GM12878 (cell line): ENCODE data around the gene CD79A. TPM values are rescaled to one million over a fixed set of nuclear protein-coding genes. Genes with fewer than 3 reads are reported as not detected.

Experiments
- ATF2 ChIP-seq: IDR thresholded peaks from 2 replicates; pipeline ENCODE4 v1.6.1; 2012; ENCODE audit warnings: low read length, inconsistent platforms
- BCLAF1 ChIP-seq: fragments of 450-650 bp; IDR thresholded peaks from 2 replicates; pipeline ENCODE4 v1.6.1; 2017; ENCODE audit warnings: antibody characterized with exemption, mild to moderate bottlenecking, moderate library complexity
- CEBPB ChIP-seq, 2 experiments: fragments of 150-350 bp in 1 of 2; IDR thresholded peaks; 2 replicates each; pipeline ENCODE4 v1.6.1; 2012 to 2014; ENCODE audit warnings: low read depth in 2 of 2, low read length in 2 of 2, borderline replicate concordance in 1 of 2, inconsistent platforms in 1 of 2
- DPF2 ChIP-seq: fragments of 450-650 bp; IDR thresholded peaks from 2 replicates; pipeline ENCODE4 v1.6.1; 2017; ENCODE audit warnings: mild to moderate bottlenecking
- E2F8 ChIP-seq: fragments of 450-650 bp; IDR thresholded peaks from 2 replicates; pipeline ENCODE4 v1.6.1; 2018; ENCODE audit warnings: mild to moderate bottlenecking, low read depth, moderate library complexity; ENCODE audit not compliant: partially characterized antibody
- ESRRA ChIP-seq: IDR thresholded peaks from 2 replicates; pipeline ENCODE4 v1.6.1; 2012; ENCODE audit warnings: mild to moderate bottlenecking, low read length, improper control_type of control experiment
- FOXM1 ChIP-seq: IDR thresholded peaks from 2 replicates; pipeline ENCODE4 v1.6.1; 2012; ENCODE audit warnings: low read depth, mild to moderate bottlenecking, inconsistent platforms, low read length, moderate library complexity
- HDGF ChIP-seq: fragments of 450-650 bp; IDR thresholded peaks from 2 replicates; pipeline ENCODE4 v1.6.1; 2016; ENCODE audit warnings: antibody characterized with exemption
- MAX ChIP-seq: IDR thresholded peaks from 2 replicates; pipeline ENCODE4 v1.6.1; 2012; ENCODE audit warnings: low read depth, low read length, improper control_type of control experiment
- NFXL1 ChIP-seq: fragments of 450-650 bp; IDR thresholded peaks from 2 replicates; pipeline ENCODE4 v1.6.1; 2017; ENCODE audit warnings: antibody characterized with exemption, mild to moderate bottlenecking, borderline replicate concordance
- PAX8 ChIP-seq: fragments of 450-650 bp; IDR thresholded peaks from 2 replicates; pipeline ENCODE4 v1.6.1; 2017; ENCODE audit warnings: mild to moderate bottlenecking, moderate library complexity
- PKNOX1 ChIP-seq: fragments of 450-650 bp; IDR thresholded peaks from 2 replicates; pipeline ENCODE4 v1.6.1; 2016; ENCODE audit warnings: mild to moderate bottlenecking
- SIN3A ChIP-seq: IDR thresholded peaks from 2 replicates; pipeline ENCODE4 v1.6.1; 2012; ENCODE audit warnings: low read depth, low read length, improper control_type of control experiment
- SREBF2 ChIP-seq: IDR thresholded peaks from 2 replicates; pipeline ENCODE4 v1.6.1; 2012; ENCODE audit warnings: mild to moderate bottlenecking, low read length
- TBL1XR1 ChIP-seq: IDR thresholded peaks from 2 replicates; pipeline ENCODE4 v1.6.1; 2012; ENCODE audit warnings: low read depth, low read length, improper control_type of control experiment
- YBX1 ChIP-seq: fragments of 450-650 bp; IDR thresholded peaks from 2 replicates; pipeline ENCODE4 v1.6.1; 2016; ENCODE audit warnings: antibody characterized with exemption
- ZNF687 ChIP-seq: fragments of 450-650 bp; IDR thresholded peaks from 2 replicates; pipeline ENCODE4 v1.6.1; 2017; ENCODE audit warnings: mild to moderate bottlenecking, moderate library complexity
- ZSCAN29 ChIP-seq: fragments of 450-650 bp; IDR thresholded peaks from 2 replicates; pipeline ENCODE4 v1.6.1; 2017; ENCODE audit warnings: mild to moderate bottlenecking, moderate library complexity
- polyA plus RNA-seq, 11 experiments: library from polyadenylated mRNA; depleted of rRNA in 4 of 11; unstranded in 6 of 11; stranded (reverse) in 5 of 11; fragments of >200 nt; fragmentation: Nextera tagmentation in 4 of 11; fragmentation: Illumina TruSeq in 1 of 11; extraction: Ambion mirVana in 4 of 11; extraction: Trizol in 1 of 11; gene quantifications; 1 replicate in 1 of 11; 2 replicates in 10 of 11; pipeline versions ENCODE4 v1.2.1 to v1.2.3, GENCODE V29; 2011 to 2016; ENCODE audit warnings: inconsistent platforms in 2 of 11, missing spikeins in 2 of 11, low read depth in 1 of 11
- total RNA-seq, 4 experiments: library from RNA; depleted of rRNA in 3 of 4; stranded (reverse); fragments of >200 nt in 3 of 4; fragmentation: Illumina TruSeq in 1 of 4; extraction: Trizol in 1 of 4; gene quantifications; 2 replicates each; pipeline versions ENCODE4 v1.2.1 to v1.2.3, GENCODE V29; 2013 to 2021

The CD79A gene
- total and polyA plus RNA-seq, 10 of the 15 experiments (the other 5 are each of a cell fraction or from before 2014, with no cell fraction given), result 38.8 to 414 (median 282) TPM

- TF ChIP-seq E2F8 (peak; percentile 50), FOXM1 (peak; percentile 49), ESRRA (no peak), SIN3A (no peak), ATF2 (peak; percentile 56), MAX (no peak), BCLAF1 (no peak), PKNOX1 (peak; percentile 75), DPF2 (peak; percentile 82), TBL1XR1 (peak; percentile 70), SREBF2 (no peak), ZSCAN29 (no peak), NFXL1 (no peak), HDGF (peak; percentile 81), ZNF687 (peak; percentile 98), YBX1 (no peak), CEBPB (IDR thresholded peaks at IDR 0.05; ENCODE audit: borderline replicate concordance in 1 of 2, low read depth in 2 of 2, low read length in 2 of 2) (no peak), PAX8 (no peak)
These were observed 5.3 kb upstream of the CD79A start (continued) for GRCh38 chr19:41871573-41872383.
